ENCODE results near the gene ACBD6. TPM values are rescaled to one million over a fixed set of nuclear protein-coding genes. Genes with fewer than 3 reads are reported as not detected.

The ACBD6 gene
- total and polyA plus RNA-seq, 10 of the 15 experiments (the other 5 are each of a cell fraction or from before 2014, with no cell fraction given) = 15.0 to 67.3 (median 55.0) TPM

GRCh38 chr1:180542838-180543145 is 40.4 kb upstream of the ACBD6 start:
- Histone ChIP-seq H3K4me2 (ENCODE audit: control insufficient read depth, insufficient read depth) (no peak overlapping the region), H3K9me3 (replicated peaks; ENCODE audit: control insufficient read depth, insufficient read depth, low read length) (no peaks in the 10 kb centered on the region), H2AFZ (ENCODE audit: control insufficient read depth, low read depth, low read length) (no peak overlapping the region), H3K4me1 (ENCODE audit: control insufficient read depth, insufficient read depth, low read length) (no peaks in the 10 kb centered on the region), H3K27ac (ENCODE audit: control insufficient read depth, insufficient read depth) (no peak overlapping the region), H3K36me3 (ENCODE audit: control insufficient read depth in 2 of 2, insufficient read depth in 2 of 2, low read length in 1 of 2) (no peaks in the 10 kb centered on the region), H3K9ac (ENCODE audit: control insufficient read depth, insufficient read depth, low read length) (no peak overlapping the region), H3K79me2 (ENCODE audit: control insufficient read depth, insufficient read depth, low read length) (no peaks in the 10 kb centered on the region), H3K27me3 (replicated peaks in 1 of 2; ENCODE audit: control insufficient read depth in 2 of 2, insufficient read depth in 2 of 2, low read length in 1 of 2) (no peaks in the 10 kb centered on the region; a peak in 1 of 4 replicates), H3K4me3 (no peak overlapping the region), H4K20me1 (ENCODE audit: control insufficient read depth, insufficient read depth) (no peaks in the 10 kb centered on the region)
- ATAC-seq (no peak), DNase-seq (ENCODE audit: low read depth, low spot score) (no peak), FAIRE-seq (no peak)
- RAD21 ChIA-PET (ENCODE audit: unreplicated experiment) = interaction anchor here (1.2 kb wide), 1 partner anchor 321 kb away, joined by 3 read pairs; no protein-coding TSS in a partner anchor
- SMC1A ChIA-PET (ENCODE audit: uncharacterized antibody, unreplicated experiment) = no interaction called here
- WGBS (ENCODE audit: insufficient coverage, insufficient replicate concordance, low lambda C conversion rate, missing lambda C conversion rate) = 45% methylated on average over 2 of the region's 2 CpGs
- POLR2A ChIA-PET = no interaction called here
- in situ Hi-C loops (cut with MboI) (no loop called here), intact Hi-C loops (cut with micrococcal nuclease; ENCODE audit: unreplicated experiment) (no loop called here)
- CTCF ChIA-PET = no interaction called here
- no TSS peak for BruUV-seq (replicated peaks)
- TF ChIP-seq EED (IDR thresholded peaks at IDR 0.05; ENCODE audit: low read depth) (no peak), CTCF (IDR thresholded peaks at IDR 0.05 in 2 of 3, conservative IDR thresholded peaks at IDR 0.05 in 1 of 3; ENCODE audit: control insufficient read depth in 2 of 3, extremely low read depth in 1 of 3, insufficient read depth in 1 of 3, low read depth in 3 of 3, low read length in 3 of 3) (no peak), JUND (IDR thresholded peaks at IDR 0.05; ENCODE audit: low read depth, low read length) (no peak), NRF1 (conservative IDR thresholded peaks at IDR 0.05; ENCODE audit: low read depth, low read length) (no peak), FOXM1 (IDR thresholded peaks at IDR 0.05; ENCODE audit: low read depth, low read length) (no peak), RCOR1 (conservative IDR thresholded peaks at IDR 0.05; ENCODE audit: low read depth, low read length) (no peak), RAD21 (IDR thresholded peaks at IDR 0.05; ENCODE audit: insufficient read depth, low read depth, low read length) (no peak), CHD4 (IDR thresholded peaks at IDR 0.05) (no peak), REST (IDR thresholded peaks at IDR 0.05; ENCODE audit: low read depth, low read length) (no peak), E2F8 (IDR thresholded peaks at IDR 0.05; ENCODE audit: low read depth, partially characterized antibody) (no peak), E2F4 (IDR thresholded peaks at IDR 0.05; ENCODE audit: low read depth, low read length) (no peak), ZNF622 (IDR thresholded peaks at IDR 0.05) (no peak), ETV6 (conservative IDR thresholded peaks at IDR 0.05 in 1 of 2, IDR thresholded peaks at IDR 0.05 in 1 of 2; ENCODE audit: borderline replicate concordance in 1 of 2, low read depth in 1 of 2) (no peak), POLR2A (IDR thresholded peaks at IDR 0.05; ENCODE audit: low read depth, low read length) (no peak)

All from GM12878 (cell line).